Measurements from ENCODE around the gene AP1G2. TPM values are rescaled to one million over a fixed set of nuclear protein-coding genes. Genes with fewer than 3 reads are reported as not detected.

AP1G2 gene
- total and polyA plus RNA-seq, 2 of the 13 experiments (the other 11 are each of a cell fraction or from before 2014, with no cell fraction given), result 96.9 to 611 TPM

- peak; percentile 68; the same call in 1 of the 2 replicates for TF ChIP-seq PITX1 (CRISPR knock-in tag; IDR thresholded peaks at IDR 0.05)
- no peak for TF ChIP-seq POLR2AphosphoS2 (IDR thresholded peaks at IDR 0.05; ENCODE audit: low read depth, low read length)
- 0 out of 2 replicates have a peak, but pooled peaks have one; percentile 17 for TF ChIP-seq ZNF274 (CRISPR knock-in tag; IDR thresholded peaks at IDR 0.05)
- TF ChIP-seq HOXA3 (CRISPR knock-in tag; IDR thresholded peaks at IDR 0.05), result peak; percentile 75; the same call in 1 of the 2 replicates
- 0 out of 2 replicates have a peak, but pooled peaks have one; percentile 56 for TF ChIP-seq MLXIP (CRISPR knock-in tag; IDR thresholded peaks at IDR 0.05; ENCODE audit: borderline replicate concordance)
- peak; percentile 77; the same call in 1 of the 2 replicates for TF ChIP-seq PHF21A (CRISPR knock-in tag; IDR thresholded peaks at IDR 0.05)
- peak; percentile 62 for TF ChIP-seq CCDC6 (CRISPR knock-in tag; IDR thresholded peaks at IDR 0.05)
- TF ChIP-seq ZNF225 (CRISPR knock-in tag; IDR thresholded peaks at IDR 0.05), result no peak
- TF ChIP-seq SP140L (CRISPR knock-in tag; IDR thresholded peaks at IDR 0.05; ENCODE audit: borderline replicate concordance), result peak; percentile 90; the same call in 1 of the 2 replicates
- no peak for TF ChIP-seq KDM2A (CRISPR knock-in tag; IDR thresholded peaks at IDR 0.05; ENCODE audit: borderline replicate concordance, low read depth)
- peak; percentile 90 for TF ChIP-seq ZFP90 (CRISPR knock-in tag; IDR thresholded peaks at IDR 0.05; ENCODE audit: borderline replicate concordance)
- TF ChIP-seq ZNF343 (CRISPR knock-in tag; IDR thresholded peaks at IDR 0.05), result peak; percentile 81
- TF ChIP-seq ZNF143 (CRISPR knock-in tag; IDR thresholded peaks at IDR 0.05), result 0 out of 2 replicates have a peak, but pooled peaks have one; percentile 24
- 0 out of 2 replicates have a peak, but pooled peaks have one; percentile 57 for TF ChIP-seq TEF (CRISPR knock-in tag; IDR thresholded peaks at IDR 0.05)
- no peak for TF ChIP-seq SRF (IDR thresholded peaks at IDR 0.05; ENCODE audit: low read depth, low read length)
- peak; percentile 72; the same call in 1 of the 2 replicates for TF ChIP-seq HMG20A (CRISPR knock-in tag; IDR thresholded peaks at IDR 0.05; ENCODE audit: borderline replicate concordance)
- TF ChIP-seq CEBPB (IDR thresholded peaks at IDR 0.05; ENCODE audit: borderline replicate concordance, low read depth, low read length), result no peak
- 0 out of 2 replicates have a peak, but pooled peaks have one; percentile 15 for TF ChIP-seq ZFP62 (CRISPR knock-in tag; IDR thresholded peaks at IDR 0.05)
- TF ChIP-seq HDAC2 (CRISPR knock-in tag; IDR thresholded peaks at IDR 0.05), result peak; percentile 89; the same call in 1 of the 2 replicates
- TF ChIP-seq TBL1XR1 (IDR thresholded peaks at IDR 0.05; ENCODE audit: borderline replicate concordance, low read length, partially characterized antibody), result peak; percentile 31
- TF ChIP-seq ELK4 (CRISPR knock-in tag; IDR thresholded peaks at IDR 0.05; ENCODE audit: borderline replicate concordance), result no peak
- no peak for TF ChIP-seq FOXP1 (IDR thresholded peaks at IDR 0.05)
- peak; percentile 66 for TF ChIP-seq FOXP1 (CRISPR knock-in tag; IDR thresholded peaks at IDR 0.05)
- no peak for TF ChIP-seq DZIP1 (CRISPR knock-in tag; IDR thresholded peaks at IDR 0.05)
Measured at GRCh38 chr14:23610090-23610814, 42.7 kb upstream of the AP1G2 start (continued).
